Subcutaneous abdominal adipose tissue (tissue), 5 donors: ENCODE measurements around the gene RBM7.

ENCODE experiments used
- H3K27ac ChIP-seq: one replicate; pipeline ENCODE4 v1.7.0; 2013; ENCODE audit warnings: low read depth, mild to moderate bottlenecking, inconsistent platforms, low read length, moderate library complexity
- H3K27me3 ChIP-seq, 5 donors: one replicate each; pipeline ENCODE4 v1.7.0; 2013; ENCODE audit warnings: low read length in 5 of 5, inconsistent platforms in 1 of 5; ENCODE audit not compliant: control insufficient read depth in 5 of 5, insufficient read depth in 4 of 5
- H3K36me3 ChIP-seq, 5 donors: one replicate each; pipeline ENCODE4 v1.7.0; 2013; ENCODE audit warnings: low read length in 5 of 5; ENCODE audit not compliant: control insufficient read depth in 5 of 5, insufficient read depth in 5 of 5
- H3K4me1 ChIP-seq, 5 donors: one replicate each; pipeline ENCODE4 v1.7.0; 2013; ENCODE audit warnings: low read length in 5 of 5, mild to moderate bottlenecking in 3 of 5, moderate library complexity in 1 of 5; ENCODE audit not compliant: control insufficient read depth in 5 of 5, insufficient read depth in 5 of 5
- H3K4me3 ChIP-seq, 5 donors: one replicate each; pipeline ENCODE4 v1.7.0; 2013; ENCODE audit warnings: low read length in 5 of 5, low read depth in 1 of 5
- H3K9ac ChIP-seq, 5 donors: one replicate each; pipeline ENCODE4 v1.7.0; 2013; ENCODE audit warnings: low read length in 5 of 5, mild to moderate bottlenecking in 4 of 5, moderate library complexity in 3 of 5
- H3K9me3 ChIP-seq, 5 donors: one replicate each; pipeline ENCODE4 v1.7.0; 2013; ENCODE audit warnings: low read length in 5 of 5; ENCODE audit not compliant: control insufficient read depth in 5 of 5
- donor health status: healthy.
- donor health status: healthy.
- donor health status: healthy.
- donor health status: healthy.
- donor health status: healthy.

The RBM7 gene, protein sequence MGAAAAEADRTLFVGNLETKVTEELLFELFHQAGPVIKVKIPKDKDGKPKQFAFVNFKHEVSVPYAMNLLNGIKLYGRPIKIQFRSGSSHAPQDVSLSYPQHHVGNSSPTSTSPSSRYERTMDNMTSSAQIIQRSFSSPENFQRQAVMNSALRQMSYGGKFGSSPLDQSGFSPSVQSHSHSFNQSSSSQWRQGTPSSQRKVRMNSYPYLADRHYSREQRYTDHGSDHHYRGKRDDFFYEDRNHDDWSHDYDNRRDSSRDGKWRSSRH

DNA sequence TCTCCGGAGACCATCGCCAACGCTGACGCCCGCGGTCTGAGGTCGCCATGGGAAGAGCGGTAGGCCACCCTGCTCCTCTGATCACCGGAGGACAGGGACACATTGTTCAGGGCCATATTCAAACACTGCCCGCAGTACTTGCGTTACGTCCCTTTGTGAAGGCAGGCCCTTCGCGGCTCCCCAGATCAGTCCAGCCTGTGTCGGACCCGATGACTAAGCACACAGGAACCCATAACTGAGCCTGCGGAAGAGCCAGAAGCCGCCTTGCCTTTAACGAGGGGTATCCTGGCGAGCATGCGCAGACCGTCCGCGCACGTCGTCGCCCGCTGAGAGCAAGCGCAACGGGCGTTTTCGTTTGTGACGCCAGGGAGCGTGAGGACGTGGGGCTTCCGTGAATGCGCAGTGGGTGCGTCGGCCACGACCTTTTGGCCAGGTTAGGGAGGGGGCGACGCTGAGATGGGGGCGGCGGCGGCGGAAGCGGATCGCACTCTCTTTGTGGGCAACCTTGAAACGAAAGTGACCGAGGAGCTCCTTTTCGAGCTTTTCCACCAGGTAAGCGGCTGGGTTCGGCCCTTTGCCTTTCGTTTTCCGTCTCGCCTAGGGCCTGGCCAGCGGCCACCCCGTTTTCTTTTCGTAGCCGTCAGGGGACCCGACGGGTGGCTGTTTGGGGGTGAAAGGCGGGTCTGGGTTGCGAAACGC lies at the start of gene RBM7, which contains the start of gene C11orf71:
RBM7 (plus strand) TSS at position 451 of the 699 bp plus-strand sequence; CDS start at position 457, 6 bp downstream.
C11orf71 (minus strand) TSS at position 296 of the 699 bp plus-strand sequence; CDS start at position 116, 180 bp downstream.
- peaks cover 0 to 5% (median 4%) of the 10 kb centered on the region in 5 donors for H3K36me3 ChIP-seq
- H3K9ac ChIP-seq, result peak within 1 kb of the TSS; percentile 95 to 99 (median 98)
- H3K27me3 ChIP-seq, result no peaks in the 10 kb centered on the region
- peaks cover 2 to 32% (median 26%) of the 10 kb centered on the region in 5 donors for H3K4me1 ChIP-seq
- H3K27ac ChIP-seq, result peak within 1 kb of the TSS; percentile 99
- no peaks in the 10 kb centered on the region for H3K9me3 ChIP-seq
- peak within 1 kb of the TSS; percentile 89 to 98 (median 93) for H3K4me3 ChIP-seq

DNA sequence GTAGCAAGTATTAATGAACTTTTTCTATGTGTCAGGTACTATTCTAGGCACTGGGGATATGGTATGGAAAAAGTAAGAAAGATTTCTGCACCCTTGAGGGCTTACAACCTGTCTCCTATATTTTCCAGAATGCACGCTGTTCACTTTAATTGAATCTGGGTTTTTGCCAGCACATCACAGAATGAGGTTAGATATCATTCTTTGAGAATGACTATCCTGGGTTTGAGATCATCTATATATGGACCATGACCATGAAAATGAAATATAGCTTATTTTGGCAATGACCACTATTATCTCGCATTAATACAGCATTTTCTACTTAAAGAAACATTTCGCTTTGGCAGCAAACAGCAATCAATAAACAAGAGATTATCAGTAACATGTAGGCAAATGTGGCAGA lies 47.0 kb upstream of the RBM7 start:
- H3K4me3 ChIP-seq, result no peak overlapping the region
- H3K27ac ChIP-seq, result no peak overlapping the region
- H3K36me3 ChIP-seq, result no peaks in the 10 kb centered on the region
- H3K9ac ChIP-seq, result no peak overlapping the region
- no peaks in the 10 kb centered on the region for H3K27me3 ChIP-seq
- no peaks in the 10 kb centered on the region for H3K9me3 ChIP-seq
- no peaks in the 10 kb centered on the region for H3K4me1 ChIP-seq

DNA sequence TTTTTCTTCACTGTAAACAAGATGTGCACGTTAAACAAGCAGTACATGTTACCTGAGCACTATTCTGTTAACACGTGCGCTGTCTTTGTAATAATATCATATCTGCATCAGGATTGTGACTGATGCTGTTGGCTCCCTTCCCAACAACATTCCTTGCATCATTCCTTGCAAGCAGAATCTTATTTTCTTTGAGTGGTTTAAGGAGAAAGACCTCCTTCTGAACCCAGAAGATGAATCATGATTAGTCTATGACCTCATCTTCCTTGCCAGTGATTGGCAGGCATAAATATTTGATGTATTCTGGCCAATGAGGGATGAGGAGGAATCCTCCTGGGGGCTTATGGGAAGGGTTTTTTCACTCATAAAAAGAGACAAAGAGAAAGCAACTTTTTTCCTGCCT lies 46.4 kb upstream of the RBM7 start:
- Histone ChIP-seq H3K36me3 (no peaks in the 10 kb centered on the region), H3K9ac (no peak overlapping the region), H3K27me3 (no peaks in the 10 kb centered on the region), H3K9me3 (no peaks in the 10 kb centered on the region), H3K4me1 (no peaks in the 10 kb centered on the region), H3K4me3 (no peak overlapping the region), H3K27ac (no peak overlapping the region)

DNA sequence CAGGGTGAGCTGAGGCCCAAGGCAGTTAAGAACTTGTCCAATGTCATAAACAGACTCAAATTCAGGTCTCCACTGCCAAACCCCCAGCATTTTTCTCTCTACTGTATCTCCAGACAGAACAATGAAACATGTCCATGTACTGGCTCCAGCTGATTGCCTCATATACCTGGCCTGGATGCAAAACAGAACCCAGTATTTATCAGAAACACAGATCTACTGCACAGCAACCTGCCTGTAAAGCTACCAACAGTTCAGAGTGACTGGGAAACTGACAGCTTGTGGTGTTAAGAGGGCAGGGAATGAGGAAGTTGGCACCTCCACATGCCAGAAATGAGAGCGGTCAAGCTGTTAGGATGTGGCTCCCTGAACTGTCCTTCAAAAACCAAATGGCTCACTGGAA lies 41.8 kb upstream of the RBM7 start:
- Histone ChIP-seq H3K36me3 (no peaks in the 10 kb centered on the region), H3K27me3 (no peaks in the 10 kb centered on the region), H3K4me1 (no peaks in the 10 kb centered on the region), H3K9me3 (no peaks in the 10 kb centered on the region), H3K4me3 (no peak overlapping the region), H3K27ac (no peak overlapping the region), H3K9ac (no peak overlapping the region)

DNA sequence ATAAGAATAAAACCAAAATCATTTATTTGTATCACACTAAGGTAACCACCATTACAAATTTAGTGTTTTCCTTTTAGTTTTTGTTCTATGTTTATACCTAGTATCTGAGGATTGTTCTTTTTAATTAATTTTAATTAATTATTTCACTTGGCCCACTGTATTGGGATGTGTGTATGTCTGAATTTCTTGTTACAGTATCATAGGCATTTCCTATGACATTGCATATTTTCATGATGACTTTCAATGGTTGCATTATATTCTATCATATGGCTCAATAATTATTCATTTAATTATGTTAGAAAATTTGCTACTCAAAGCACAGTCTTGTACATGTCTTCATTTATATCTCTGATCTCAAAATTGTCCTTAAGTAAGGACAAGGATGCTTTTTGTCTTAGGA lies 41.1 kb upstream of the RBM7 start:
- Histone ChIP-seq H3K4me1 (no peaks in the 10 kb centered on the region), H3K36me3 (no peaks in the 10 kb centered on the region), H3K27me3 (no peaks in the 10 kb centered on the region), H3K9me3 (no peaks in the 10 kb centered on the region), H3K9ac (no peak overlapping the region), H3K27ac (no peak overlapping the region), H3K4me3 (no peak overlapping the region)

DNA sequence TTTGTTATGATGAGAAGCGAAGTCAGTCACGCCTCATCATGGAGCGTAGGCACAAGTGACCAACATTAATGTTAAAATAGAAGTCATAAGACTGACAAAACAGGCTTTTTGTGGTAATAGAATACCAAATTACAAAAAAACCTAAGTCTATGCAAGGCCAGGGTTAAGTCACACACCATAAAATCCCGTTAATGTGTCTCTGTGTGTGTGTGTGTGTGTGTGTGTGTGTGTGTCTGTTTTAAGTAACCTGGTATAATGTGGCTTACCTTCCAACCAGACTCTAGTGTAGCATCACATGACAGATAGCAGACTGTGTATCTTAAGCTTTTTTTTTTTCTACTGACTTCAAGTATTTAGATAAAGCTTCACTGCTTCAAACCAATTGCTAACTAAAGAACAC lies 38.1 kb upstream of the RBM7 start:
- H3K27ac ChIP-seq, result no peak overlapping the region
- H3K9me3 ChIP-seq, result no peaks in the 10 kb centered on the region
- H3K4me1 ChIP-seq, result no peaks in the 10 kb centered on the region
- H3K4me3 ChIP-seq, result no peak overlapping the region
- no peaks in the 10 kb centered on the region for H3K27me3 ChIP-seq
- H3K9ac ChIP-seq, result no peak overlapping the region
- no peaks in the 10 kb centered on the region for H3K36me3 ChIP-seq

DNA sequence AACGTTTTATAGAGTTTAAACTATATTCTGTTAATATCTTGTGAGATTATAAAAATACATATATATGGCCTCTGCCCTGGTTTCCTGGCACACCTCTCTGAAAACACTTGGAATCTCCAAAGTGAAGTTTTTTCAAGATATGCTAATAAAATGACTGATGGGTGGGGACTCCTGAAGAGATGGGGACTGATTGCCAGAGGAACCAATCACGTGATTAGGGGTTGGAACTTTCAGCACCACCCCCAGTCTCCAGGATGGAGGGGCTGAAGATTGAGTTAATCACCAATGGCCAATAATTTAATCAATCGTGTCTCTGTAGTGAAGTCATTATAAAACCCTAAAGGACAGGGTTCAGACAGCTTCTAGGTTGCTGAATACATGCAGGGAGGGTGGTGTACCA lies 37.5 kb upstream of the RBM7 start:
- Histone ChIP-seq H3K27me3 (no peaks in the 10 kb centered on the region), H3K9ac (no peak overlapping the region), H3K4me3 (no peak overlapping the region), H3K27ac (no peak overlapping the region), H3K36me3 (no peaks in the 10 kb centered on the region), H3K4me1 (no peaks in the 10 kb centered on the region), H3K9me3 (no peaks in the 10 kb centered on the region)

DNA sequence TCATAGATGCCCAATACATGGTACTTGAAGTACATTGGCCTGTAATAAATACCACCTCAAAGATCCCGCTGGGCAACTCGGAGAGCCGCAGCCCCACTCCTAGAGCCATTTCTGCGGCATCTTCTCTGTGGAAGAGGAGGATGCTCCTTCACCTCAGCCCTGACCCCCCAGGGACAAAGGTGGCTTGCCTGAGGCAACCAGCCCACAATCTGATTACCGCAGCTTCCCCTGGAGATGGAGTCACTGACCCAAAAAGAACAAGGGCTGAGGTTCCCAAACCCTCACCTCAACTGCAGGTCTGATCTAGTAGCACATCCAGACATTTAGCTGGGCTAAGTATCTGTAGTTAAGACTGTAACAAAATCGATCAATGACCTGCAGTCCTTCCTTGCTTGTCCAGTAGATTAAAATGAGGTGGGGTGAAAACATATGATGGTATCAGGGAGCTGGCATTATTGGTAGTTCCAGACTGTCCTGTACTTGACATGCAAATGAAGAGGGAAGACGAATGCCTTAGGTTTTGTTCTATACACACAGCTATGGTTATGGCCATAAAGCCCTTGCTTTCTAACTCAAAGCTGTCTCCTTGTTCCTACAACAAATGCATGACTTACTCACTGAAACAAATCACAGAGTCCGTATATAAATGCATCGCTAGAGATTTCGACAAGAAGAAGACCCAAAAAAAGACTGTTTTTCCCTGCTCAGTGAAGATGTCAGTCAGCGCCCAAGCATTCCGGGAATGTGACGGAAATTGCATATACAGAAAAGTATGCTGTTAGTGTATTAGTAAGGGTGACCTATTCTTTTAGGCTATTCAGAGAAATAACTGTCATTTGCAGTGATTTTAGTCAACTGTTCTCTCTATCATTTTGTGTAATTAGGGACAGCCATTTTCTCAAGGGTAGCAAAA lies 33.9 kb upstream of the RBM7 start:
- Histone ChIP-seq H3K27ac (no peak overlapping the region), H3K36me3 (no peaks in the 10 kb centered on the region), H3K4me3 (no peak overlapping the region), H3K9me3 (no peaks in the 10 kb centered on the region), H3K4me1 (no peaks in the 10 kb centered on the region), H3K9ac (no peak overlapping the region), H3K27me3 (no peaks in the 10 kb centered on the region)

DNA sequence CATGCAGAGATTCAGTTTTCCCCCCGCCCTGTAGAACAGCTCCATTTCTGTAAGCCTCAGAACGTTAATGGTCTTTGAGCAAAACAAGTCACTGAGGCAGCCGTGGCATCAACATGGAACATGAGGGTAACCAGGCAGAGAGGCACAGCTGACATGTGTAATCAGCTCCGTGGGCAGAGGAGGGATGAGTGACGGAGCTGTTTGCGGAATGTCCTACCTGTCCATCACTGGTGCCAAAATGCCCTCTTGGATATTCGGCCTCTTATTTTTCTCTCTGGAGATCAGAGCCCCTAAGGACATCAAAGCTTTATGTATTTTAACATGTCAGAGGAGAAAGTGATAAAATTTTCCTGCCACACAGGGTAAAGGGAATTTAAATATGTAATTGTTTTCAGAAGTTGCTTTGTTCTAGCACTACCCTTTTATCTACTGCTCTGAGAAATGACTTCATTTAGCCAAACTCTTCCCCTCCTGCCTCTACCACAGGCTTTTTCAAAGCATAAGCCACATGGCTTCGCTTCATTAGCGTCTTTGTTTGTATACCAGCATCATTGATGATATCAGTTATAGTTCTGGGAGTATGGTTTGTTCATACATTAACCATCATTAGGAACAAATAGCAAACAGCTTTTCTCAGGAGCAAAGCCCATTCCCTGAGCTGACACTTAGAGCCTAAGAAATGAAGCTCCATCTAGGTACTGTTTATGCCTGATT lies 33.1 kb upstream of the RBM7 start:
- no peaks in the 10 kb centered on the region for H3K4me1 ChIP-seq
- H3K27ac ChIP-seq, result no peak overlapping the region
- H3K27me3 ChIP-seq, result no peaks in the 10 kb centered on the region
- H3K4me3 ChIP-seq, result no peak overlapping the region
- H3K36me3 ChIP-seq, result no peaks in the 10 kb centered on the region
- H3K9me3 ChIP-seq, result no peaks in the 10 kb centered on the region
- H3K9ac ChIP-seq, result no peak overlapping the region
